Measurements from ENCODE around the gene TSPAN12. TPM values are rescaled to one million over a fixed set of nuclear protein-coding genes. Genes with fewer than 3 reads are reported as not detected.

The TSPAN12 gene
- total RNA-seq, 2 donors from 2014 or later = 35.6 to 50.3 TPM

- H3K27me3 Mint-ChIP-seq (ENCODE audit: insufficient read depth) = no peaks in the 10 kb centered on the region
- Histone ChIP-seq H3K9me3 (ENCODE audit: control insufficient read depth, low read length) (no peaks in the 10 kb centered on the region), H3K36me3 (ENCODE audit: control insufficient read depth, insufficient read depth, low read length) (no peaks in the 10 kb centered on the region), H3K9ac (ENCODE audit: extremely low read depth, low read length, poor library complexity, severe bottlenecking) (no peak overlapping the region), H3K27ac (ENCODE audit: low read depth, low read length) (no peak overlapping the region), H3K4me3 (ENCODE audit: low read length) (no peak overlapping the region), H3K4me1 (ENCODE audit: control insufficient read depth, insufficient read depth, low read length) (peaks cover 9% of the 10 kb centered on the region), H3K27me3 (ENCODE audit: control insufficient read depth, insufficient read depth, low read length, poor library complexity, severe bottlenecking) (no peaks in the 10 kb centered on the region)
- no peak overlapping the region for H3K4me3 Mint-ChIP-seq
- H3K4me1 Mint-ChIP-seq = peaks cover 12% of the 10 kb centered on the region
- no peaks in the 10 kb centered on the region for H3K36me3 Mint-ChIP-seq (ENCODE audit: low read depth)
- H3K27ac Mint-ChIP-seq = no peak overlapping the region
- TF ChIP-seq, protein P1, sequence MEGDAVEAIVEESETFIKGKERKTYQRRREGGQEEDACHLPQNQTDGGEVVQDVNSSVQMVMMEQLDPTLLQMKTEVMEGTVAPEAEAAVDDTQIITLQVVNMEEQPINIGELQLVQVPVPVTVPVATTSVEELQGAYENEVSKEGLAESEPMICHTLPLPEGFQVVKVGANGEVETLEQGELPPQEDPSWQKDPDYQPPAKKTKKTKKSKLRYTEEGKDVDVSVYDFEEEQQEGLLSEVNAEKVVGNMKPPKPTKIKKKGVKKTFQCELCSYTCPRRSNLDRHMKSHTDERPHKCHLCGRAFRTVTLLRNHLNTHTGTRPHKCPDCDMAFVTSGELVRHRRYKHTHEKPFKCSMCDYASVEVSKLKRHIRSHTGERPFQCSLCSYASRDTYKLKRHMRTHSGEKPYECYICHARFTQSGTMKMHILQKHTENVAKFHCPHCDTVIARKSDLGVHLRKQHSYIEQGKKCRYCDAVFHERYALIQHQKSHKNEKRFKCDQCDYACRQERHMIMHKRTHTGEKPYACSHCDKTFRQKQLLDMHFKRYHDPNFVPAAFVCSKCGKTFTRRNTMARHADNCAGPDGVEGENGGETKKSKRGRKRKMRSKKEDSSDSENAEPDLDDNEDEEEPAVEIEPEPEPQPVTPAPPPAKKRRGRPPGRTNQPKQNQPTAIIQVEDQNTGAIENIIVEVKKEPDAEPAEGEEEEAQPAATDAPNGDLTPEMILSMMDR (conservative IDR thresholded peaks at IDR 0.05) = no peak
- 17 to 90% methylated on average over 1 to 3 of the region's 3 CpGs for WGBS, 2 experiments (ENCODE audit: insufficient coverage in 1 of 2, insufficient read length in 1 of 2)
- no peak for DNase-seq
- H3K9me3 Mint-ChIP-seq = no peaks in the 10 kb centered on the region
Observed at GRCh38 chr7:120862987-120863590, 5.1 kb upstream of the TSPAN12 start.

- H3K27me3 Mint-ChIP-seq (ENCODE audit: insufficient read depth) = no peaks in the 10 kb centered on the region
- H3K36me3 Mint-ChIP-seq (ENCODE audit: low read depth) = peaks cover under 1% of the 10 kb centered on the region
- no peak overlapping the region for H3K4me3 ChIP-seq (ENCODE audit: low read length)
- H3K4me3 Mint-ChIP-seq = no peak overlapping the region
- 94 to 100% methylated on average over 1 of the region's 2 CpGs for WGBS, 2 experiments (ENCODE audit: insufficient coverage in 1 of 2, insufficient read length in 1 of 2)
- TF ChIP-seq, protein P1 (conservative IDR thresholded peaks at IDR 0.05) = no peak
- H3K9ac ChIP-seq (ENCODE audit: extremely low read depth, low read length, poor library complexity, severe bottlenecking) = no peak overlapping the region
- no peaks in the 10 kb centered on the region for H3K9me3 ChIP-seq (ENCODE audit: control insufficient read depth, low read length)
- no peak for DNase-seq
- H3K27ac Mint-ChIP-seq = no peak overlapping the region
- H3K9me3 Mint-ChIP-seq = no peaks in the 10 kb centered on the region
- peaks cover 19% of the 10 kb centered on the region for H3K4me1 Mint-ChIP-seq
- H3K4me1 ChIP-seq (ENCODE audit: control insufficient read depth, insufficient read depth, low read length) = peaks cover 10% of the 10 kb centered on the region
- no peak overlapping the region for H3K27ac ChIP-seq (ENCODE audit: low read depth, low read length)
- peaks cover 6% of the 10 kb centered on the region for H3K36me3 ChIP-seq (ENCODE audit: control insufficient read depth, insufficient read depth, low read length)
- no peaks in the 10 kb centered on the region for H3K27me3 ChIP-seq (ENCODE audit: control insufficient read depth, insufficient read depth, low read length, poor library complexity, severe bottlenecking)
Observed at GRCh38 chr7:120860156-120860555, 2.2 kb upstream of the TSPAN12 start.

DNA sequence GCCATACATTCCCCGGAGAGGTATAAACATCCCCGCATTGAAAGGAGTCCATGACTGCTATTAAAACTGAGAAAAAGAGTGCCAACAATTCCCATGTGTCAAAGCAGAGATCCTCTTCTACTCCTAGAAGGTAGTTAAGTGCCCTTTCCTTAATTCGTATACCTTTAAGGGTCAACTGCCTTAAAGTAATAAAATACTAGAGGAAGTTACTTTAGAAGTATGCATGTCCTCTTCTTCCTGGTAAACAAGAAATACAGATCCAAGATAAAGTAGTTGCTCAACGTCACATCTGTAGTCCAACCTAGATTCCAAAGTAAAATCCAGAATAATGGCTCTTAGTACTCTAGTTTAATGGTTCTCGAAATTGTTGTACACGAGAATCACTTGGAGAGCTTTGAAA lies 1.5 kb upstream of the TSPAN12 start:
- H3K27ac Mint-ChIP-seq = no peak overlapping the region
- no peak overlapping the region for H3K4me3 ChIP-seq (ENCODE audit: low read length)
- H3K27me3 Mint-ChIP-seq (ENCODE audit: insufficient read depth) = no peaks in the 10 kb centered on the region
- H3K36me3 ChIP-seq (ENCODE audit: control insufficient read depth, insufficient read depth, low read length) = peaks cover 13% of the 10 kb centered on the region
- 92 to 95% methylated on average over 5 to 6 of the region's 6 CpGs for WGBS, 2 experiments (ENCODE audit: insufficient coverage in 1 of 2, insufficient read length in 1 of 2)
- DNase-seq = no peak
- H3K4me1 ChIP-seq (ENCODE audit: control insufficient read depth, insufficient read depth, low read length) = peaks cover 9% of the 10 kb centered on the region
- no peaks in the 10 kb centered on the region for H3K9me3 ChIP-seq (ENCODE audit: control insufficient read depth, low read length)
- peaks cover 26% of the 10 kb centered on the region for H3K4me1 Mint-ChIP-seq
- peaks cover 8% of the 10 kb centered on the region for H3K36me3 Mint-ChIP-seq (ENCODE audit: low read depth)
- no peak overlapping the region for H3K9ac ChIP-seq (ENCODE audit: extremely low read depth, low read length, poor library complexity, severe bottlenecking)
- no peak overlapping the region for H3K4me3 Mint-ChIP-seq
- TF ChIP-seq, protein P1 (conservative IDR thresholded peaks at IDR 0.05) = no peak
- no peaks in the 10 kb centered on the region for H3K27me3 ChIP-seq (ENCODE audit: control insufficient read depth, insufficient read depth, low read length, poor library complexity, severe bottlenecking)
- no peak overlapping the region for H3K27ac ChIP-seq (ENCODE audit: low read depth, low read length)
- no peaks in the 10 kb centered on the region for H3K9me3 Mint-ChIP-seq

Data from endodermal cell (in vitro differentiated cells).